Nephron (organoid): ENCODE data around the gene TNIP1.

Experiments used
- H3K27ac Mint-ChIP-seq, 3 experiments: 2 replicates each; pipeline ENCODE4 v1.8.0; 2020; ENCODE audit warnings: mixed read lengths in 3 of 3, mild to moderate bottlenecking in 2 of 3, moderate library complexity in 1 of 3
- H3K27me3 Mint-ChIP-seq: 2 replicates; pipeline ENCODE4 v1.8.0; 2021; ENCODE audit warnings: low read depth, mild to moderate bottlenecking, moderate library complexity, mixed read lengths
- H3K36me3 Mint-ChIP-seq: 2 replicates; pipeline ENCODE4 v1.8.0; 2020; ENCODE audit warnings: low read depth, mixed read lengths
- H3K4me1 Mint-ChIP-seq: 2 replicates; pipeline ENCODE4 v1.8.0; 2020; ENCODE audit warnings: mixed read lengths
- H3K4me3 Mint-ChIP-seq, 3 experiments: 2 replicates each; pipeline ENCODE4 v1.8.0; 2020; ENCODE audit warnings: mild to moderate bottlenecking in 3 of 3, mixed read lengths in 3 of 3, moderate library complexity in 2 of 3
- H3K9me3 Mint-ChIP-seq: 2 replicates; pipeline ENCODE4 v1.8.0; 2020; ENCODE audit warnings: mixed read lengths
- CTCF ChIP-seq, 3 experiments: fragments of 200-600 bp; sonication (generic); IDR thresholded peaks; one replicate each; pipeline ENCODE4 v1.5.0; 2021; ENCODE audit warnings: antibody characterized with exemption in 3 of 3; ENCODE audit not compliant: unreplicated experiment in 3 of 3

The TNIP1 gene

GRCh38 chr5:151094030-151094851, 13.4 kb upstream of the TNIP1 start:
- no peak for TF ChIP-seq CTCF (IDR thresholded peaks at IDR 0.05; ENCODE audit: unreplicated experiment in 3 of 3)
- Mint-ChIP-seq H3K36me3 (no peaks in the 10 kb centered on the region), H3K27me3 (no peaks in the 10 kb centered on the region), H3K4me1 (peaks cover 68% of the 10 kb centered on the region), H3K9me3 (no peaks in the 10 kb centered on the region), H3K27ac (peak overlapping the region in 2 of 3 experiments; percentile 29 to 57), H3K4me3 (no peak overlapping the region)

GRCh38 chr5:151093476-151093889, 12.6 kb upstream of the TNIP1 start:
- TF ChIP-seq CTCF (IDR thresholded peaks at IDR 0.05; ENCODE audit: unreplicated experiment in 3 of 3) = no peak
- Mint-ChIP-seq H3K4me3 (no peak overlapping the region), H3K27me3 (no peaks in the 10 kb centered on the region), H3K4me1 (peaks cover 63% of the 10 kb centered on the region), H3K36me3 (no peaks in the 10 kb centered on the region), H3K27ac (peak overlapping the region; percentile 37 to 57 (median 42)), H3K9me3 (no peaks in the 10 kb centered on the region)

- H3K4me1 Mint-ChIP-seq = peaks cover 61% of the 10 kb centered on the region
Measured at GRCh38 chr5:151092762-151093161, 11.9 kb upstream of the TNIP1 start.

GRCh38 chr5:151089726-151090125, 8.9 kb upstream of the TNIP1 start:
- Mint-ChIP-seq H3K36me3 (no peaks in the 10 kb centered on the region), H3K27ac (no peak overlapping the region), H3K4me3 (no peak overlapping the region), H3K9me3 (no peaks in the 10 kb centered on the region), H3K4me1 (peaks cover 52% of the 10 kb centered on the region), H3K27me3 (no peaks in the 10 kb centered on the region)
- no peak for TF ChIP-seq CTCF (IDR thresholded peaks at IDR 0.05; ENCODE audit: unreplicated experiment in 3 of 3)

More at GRCh38 chr5:151092762-151093161, 11.9 kb upstream of the TNIP1 start:
- no peaks in the 10 kb centered on the region for H3K9me3 Mint-ChIP-seq
- no peaks in the 10 kb centered on the region for H3K27me3 Mint-ChIP-seq
- H3K36me3 Mint-ChIP-seq = no peaks in the 10 kb centered on the region
- H3K4me3 Mint-ChIP-seq = no peak overlapping the region
- TF ChIP-seq CTCF (IDR thresholded peaks at IDR 0.05; ENCODE audit: unreplicated experiment in 3 of 3) = no peak
- H3K27ac Mint-ChIP-seq = peak overlapping the region in 2 of 3 experiments; percentile 30 to 48

GRCh38 chr5:151088986-151089385, 8.2 kb upstream of the TNIP1 start:
- Mint-ChIP-seq H3K36me3 (no peaks in the 10 kb centered on the region), H3K9me3 (no peaks in the 10 kb centered on the region), H3K4me3 (no peak overlapping the region), H3K27me3 (no peaks in the 10 kb centered on the region), H3K27ac (no peak overlapping the region), H3K4me1 (peaks cover 48% of the 10 kb centered on the region)
- no peak for TF ChIP-seq CTCF (IDR thresholded peaks at IDR 0.05; ENCODE audit: unreplicated experiment in 3 of 3)

- H3K36me3 Mint-ChIP-seq = no peaks in the 10 kb centered on the region
- no peaks in the 10 kb centered on the region for H3K27me3 Mint-ChIP-seq
- H3K9me3 Mint-ChIP-seq = no peaks in the 10 kb centered on the region
- H3K4me1 Mint-ChIP-seq = peaks cover 46% of the 10 kb centered on the region
- H3K4me3 Mint-ChIP-seq = peak overlapping the region in 2 of 3 experiments; percentile 31 to 49
- TF ChIP-seq CTCF (IDR thresholded peaks at IDR 0.05; ENCODE audit: unreplicated experiment in 3 of 3) = no peak
- peak overlapping the region in 1 of 3 experiments; percentile 21 for H3K27ac Mint-ChIP-seq
Measured at GRCh38 chr5:151087486-151087885, 6.7 kb upstream of the TNIP1 start.
